HS-5 (cell line): ENCODE measurements around the gene DOK3.

Experiments
- DNase-seq: peaks from one replicate; pipeline ENCODE4 v3.0.0-alpha.2; 2012; ENCODE audit warnings: low read depth

Gene DOK3

DNA sequence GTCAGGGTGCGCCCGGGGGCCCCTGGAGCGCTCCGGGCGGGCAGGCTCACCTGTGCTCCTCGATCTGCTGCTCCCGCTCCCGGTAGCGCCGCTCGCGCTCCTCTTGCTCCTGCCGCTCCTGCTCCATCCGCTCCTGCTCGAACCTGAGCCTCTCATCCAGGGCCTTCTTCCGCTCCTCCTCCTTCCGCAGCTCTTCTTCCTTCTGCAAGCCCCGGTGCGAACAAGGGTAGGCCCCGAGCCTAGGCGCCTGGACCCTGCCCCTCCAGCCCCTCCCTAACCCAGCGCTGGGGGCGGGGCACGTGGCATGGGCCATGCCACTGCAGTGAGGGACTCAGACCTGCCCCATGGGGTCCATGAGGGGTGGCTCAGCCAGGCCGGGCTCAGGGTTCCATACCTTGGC, 42.8 kb downstream of the DOK3 start:
- no peak for DNase-seq

DNA sequence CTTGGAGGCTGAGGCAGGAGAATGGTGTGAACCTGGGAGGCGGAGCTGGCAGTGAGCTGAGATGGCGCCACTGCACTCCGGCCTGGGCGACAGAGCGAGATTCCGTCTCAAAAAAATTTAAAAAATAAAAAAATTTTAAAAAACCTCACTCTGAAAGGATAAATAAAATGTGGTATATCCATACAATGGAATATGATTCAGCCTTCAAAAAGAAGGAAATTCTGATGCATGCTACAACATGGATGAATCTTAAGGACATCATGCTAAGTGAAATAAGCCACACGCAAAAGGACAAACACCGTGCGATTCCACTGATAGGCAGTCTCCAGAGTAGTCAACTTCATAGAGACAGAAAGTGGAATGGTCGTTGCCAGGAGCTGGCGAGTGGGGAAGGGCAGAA, 44.6 kb downstream of the DOK3 start:
- DNase-seq: no peak

DNA sequence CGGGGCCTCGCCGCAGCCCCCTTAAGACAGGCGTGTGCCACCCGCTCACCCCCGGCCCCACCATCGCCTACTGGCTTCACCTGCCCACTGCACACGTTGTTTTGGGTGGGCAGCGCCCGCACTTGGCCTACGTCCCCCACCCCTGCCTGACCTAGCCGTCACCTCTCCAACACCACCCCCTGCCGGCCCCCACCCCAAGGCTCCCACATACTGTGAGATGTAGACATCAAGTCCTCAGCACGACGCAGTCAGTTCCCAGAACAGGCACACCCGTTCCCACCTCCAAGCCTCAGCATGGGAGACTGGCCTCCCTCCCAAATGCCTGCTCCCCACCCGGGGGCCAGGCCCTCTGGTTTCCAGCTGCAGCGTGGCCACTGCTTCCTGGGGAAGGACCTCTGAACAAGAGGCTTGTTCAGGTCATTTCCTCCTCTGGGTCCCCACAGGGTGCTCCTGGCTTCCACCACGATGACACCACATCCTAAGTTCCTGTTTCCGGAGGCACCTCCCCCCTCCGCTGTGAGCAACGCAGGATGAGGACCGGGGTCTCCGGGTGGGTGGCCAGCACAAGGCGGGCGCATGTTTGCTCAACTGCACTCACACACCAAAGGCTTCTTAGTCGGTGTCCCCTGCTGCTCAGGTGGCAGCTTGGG, 47.5 kb downstream of the DOK3 start:
- DNase-seq: no peak

DNA sequence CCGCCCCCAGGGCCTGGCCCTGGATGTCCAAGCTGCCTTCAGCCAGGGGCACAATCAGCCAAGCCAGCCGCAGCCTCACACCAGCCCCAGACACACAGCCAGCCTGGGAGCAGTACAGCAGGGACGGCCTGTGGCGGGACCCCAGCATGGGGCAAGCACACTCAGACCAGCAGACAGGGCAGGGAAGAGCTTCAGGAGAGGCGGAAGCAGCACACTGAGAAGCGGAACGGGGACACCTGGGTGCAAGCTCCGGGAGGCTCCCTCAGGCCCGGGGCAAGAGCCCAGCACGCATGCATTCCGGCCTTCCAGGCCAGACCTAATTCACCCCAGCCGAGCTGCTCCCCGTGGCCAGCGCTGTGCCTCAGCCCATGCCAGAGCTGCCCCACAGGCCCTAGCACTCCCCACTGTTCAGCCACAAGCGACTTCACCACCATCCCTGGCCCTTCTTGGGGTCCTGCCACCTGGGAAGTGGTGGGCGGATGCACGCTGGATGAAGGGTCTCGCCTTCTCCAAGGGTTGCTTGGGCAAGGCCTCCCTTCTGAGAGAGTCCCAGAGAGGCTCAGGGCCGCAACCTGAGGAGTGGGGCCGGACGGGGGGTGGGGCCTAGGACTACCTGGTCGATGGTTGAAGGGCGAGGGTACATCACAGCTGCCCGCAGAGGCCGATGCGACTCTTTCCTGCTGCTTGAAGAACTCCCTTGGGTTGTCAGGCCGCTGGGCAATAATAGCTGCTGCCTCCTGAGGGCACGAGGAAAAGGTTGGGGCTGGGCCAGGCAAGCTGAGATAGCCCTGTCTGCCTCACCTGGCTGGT, 49.6 kb downstream of the DOK3 start:
- no peak for DNase-seq

DNA sequence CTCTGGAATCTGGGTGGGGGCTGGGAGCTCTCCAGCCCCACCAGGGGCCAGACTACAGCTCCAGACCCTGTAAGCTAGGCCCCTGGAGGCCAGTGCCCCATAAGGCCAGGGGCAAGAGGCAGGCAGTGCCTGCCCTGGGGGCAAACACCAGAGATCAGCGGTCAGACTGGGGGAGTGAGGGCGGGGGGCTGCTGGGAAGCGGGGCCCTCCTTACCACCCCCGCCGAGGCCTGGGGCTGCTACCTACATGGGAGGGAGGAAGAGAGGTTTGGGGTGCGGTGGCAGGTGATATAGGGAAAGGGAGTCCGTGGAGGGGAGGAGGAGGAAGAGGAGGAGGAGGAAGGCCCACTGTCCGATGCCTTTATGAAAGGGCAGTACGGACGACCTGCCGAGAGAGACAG, 50.3 kb downstream of the DOK3 start:
- DNase-seq: no peak

DNA sequence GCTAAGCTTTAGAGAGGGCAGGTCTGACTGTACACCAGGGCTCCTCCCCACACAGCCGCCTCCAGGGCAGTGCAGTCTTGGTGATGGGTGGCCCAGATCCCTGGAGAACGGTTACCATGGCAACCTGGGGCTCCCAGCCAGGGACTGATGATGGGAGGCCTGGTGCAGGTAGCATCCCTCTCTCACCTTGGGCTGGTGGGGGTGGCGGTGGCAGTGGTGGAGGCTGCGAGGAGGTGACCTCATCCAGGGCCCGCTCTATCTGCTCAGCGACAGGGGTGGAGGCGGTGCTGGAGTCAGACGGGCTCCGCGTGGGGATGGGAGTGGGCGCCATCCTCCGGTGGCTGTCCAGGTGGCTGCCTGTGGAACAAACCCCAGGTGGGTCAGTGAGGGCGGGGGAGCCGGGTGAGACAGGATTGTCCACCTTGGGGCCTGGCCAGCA, 50.7 kb downstream of the DOK3 start:
- DNase-seq: no peak

DNA sequence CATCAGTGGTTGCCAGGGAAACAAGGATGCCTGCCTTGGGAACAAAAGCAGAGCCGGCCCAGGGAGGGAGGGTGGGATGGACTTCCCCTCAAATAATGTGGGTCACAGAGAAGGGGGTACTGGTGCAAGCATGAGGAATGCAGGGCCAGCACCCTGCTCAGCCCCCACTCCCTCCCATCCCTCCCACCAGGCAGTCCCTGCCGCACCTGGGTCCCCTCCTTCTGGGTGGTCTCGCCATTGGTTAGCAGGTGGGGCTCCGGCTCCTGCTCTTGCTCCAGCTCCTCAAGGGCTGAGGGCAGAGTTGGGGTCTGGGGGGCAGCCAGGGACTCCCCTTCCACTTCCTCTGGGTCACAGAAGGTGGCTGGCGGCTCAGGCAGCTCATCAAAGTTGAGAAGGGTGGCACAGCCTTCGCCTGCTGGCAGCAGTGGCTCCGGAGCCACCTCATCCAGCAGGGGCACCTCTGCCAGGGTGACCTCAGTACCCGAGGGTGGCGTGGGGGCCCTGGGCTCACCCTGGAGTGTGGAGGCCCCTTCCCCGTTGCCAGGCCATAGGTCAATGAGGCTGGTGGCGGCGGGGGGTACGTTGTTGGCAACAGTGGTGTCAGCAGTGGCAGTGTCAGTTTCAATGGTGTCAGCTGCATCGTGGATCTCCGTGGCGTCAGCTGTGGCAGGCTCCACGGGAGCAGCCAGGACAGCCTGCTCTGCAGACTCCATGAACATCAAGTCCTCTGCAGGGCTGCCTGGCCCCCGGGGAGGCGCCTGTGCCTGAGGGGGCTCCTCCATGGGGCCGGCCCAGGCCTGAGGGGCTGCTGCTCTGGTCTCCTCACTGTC, 51.6 kb downstream of the DOK3 start:
- DNase-seq: no peak

DNA sequence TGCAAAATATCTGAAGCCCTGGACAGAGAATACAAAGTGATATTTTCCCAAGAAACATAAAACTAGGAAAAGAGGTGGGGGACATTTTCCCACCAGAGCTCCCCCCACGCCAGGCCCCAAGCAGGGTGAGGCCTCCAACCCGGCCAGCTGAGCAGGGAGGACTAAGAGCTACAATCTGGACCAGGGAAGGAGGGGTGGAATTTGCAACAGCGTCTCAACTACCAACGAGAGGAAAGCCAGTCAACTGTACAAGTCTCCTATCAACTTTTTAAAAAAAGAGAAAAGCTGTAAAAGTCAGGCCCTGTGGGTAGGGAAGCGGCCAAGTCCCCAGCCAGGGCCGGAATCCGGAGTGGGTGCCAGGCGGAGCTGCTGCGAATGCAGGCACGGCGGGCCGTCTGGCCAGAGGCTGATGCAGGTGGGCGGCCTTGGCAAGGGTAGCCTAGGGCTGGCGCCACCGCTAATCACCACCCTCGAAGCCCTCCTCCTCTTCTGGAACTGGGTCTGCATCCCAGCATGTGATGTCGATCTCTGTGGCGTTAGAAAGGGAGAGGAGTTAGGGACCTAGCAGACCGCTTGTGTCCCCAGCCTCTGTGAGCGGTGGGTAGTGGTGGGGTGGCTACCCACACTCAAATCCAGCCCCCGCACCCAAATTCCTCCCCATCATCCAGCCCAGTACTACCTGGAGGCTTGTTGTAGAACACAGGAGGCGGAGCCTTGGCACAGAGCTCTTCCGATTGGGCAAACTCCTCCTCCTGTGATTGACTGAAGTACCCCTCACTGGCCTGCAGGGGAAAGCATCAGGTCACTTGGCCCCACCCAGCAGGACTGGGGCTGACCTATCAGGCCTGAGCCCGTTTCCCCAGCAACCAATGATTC, 52.4 kb downstream of the DOK3 start:
- peak; percentile 82 for DNase-seq

DNA sequence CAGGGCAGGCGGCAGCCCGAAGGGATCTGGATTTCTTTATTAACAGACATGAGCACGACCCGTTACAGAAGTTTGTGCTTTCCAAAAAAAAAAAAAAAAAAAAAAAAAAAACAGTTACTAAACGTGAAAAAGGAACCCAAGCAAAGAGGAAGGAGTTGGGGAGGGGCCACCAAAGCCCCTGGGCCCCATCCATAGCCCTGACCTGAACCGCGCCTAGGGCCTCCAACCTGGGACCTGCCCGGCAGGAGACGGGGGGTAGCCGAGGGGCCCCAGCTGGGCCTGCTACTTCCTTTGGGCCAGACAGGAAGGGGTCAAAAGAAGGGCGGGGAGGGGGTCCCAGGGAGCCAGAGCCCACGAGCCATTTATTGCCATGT, 53.0 kb downstream of the DOK3 start:
- DNase-seq: no peak

DNA sequence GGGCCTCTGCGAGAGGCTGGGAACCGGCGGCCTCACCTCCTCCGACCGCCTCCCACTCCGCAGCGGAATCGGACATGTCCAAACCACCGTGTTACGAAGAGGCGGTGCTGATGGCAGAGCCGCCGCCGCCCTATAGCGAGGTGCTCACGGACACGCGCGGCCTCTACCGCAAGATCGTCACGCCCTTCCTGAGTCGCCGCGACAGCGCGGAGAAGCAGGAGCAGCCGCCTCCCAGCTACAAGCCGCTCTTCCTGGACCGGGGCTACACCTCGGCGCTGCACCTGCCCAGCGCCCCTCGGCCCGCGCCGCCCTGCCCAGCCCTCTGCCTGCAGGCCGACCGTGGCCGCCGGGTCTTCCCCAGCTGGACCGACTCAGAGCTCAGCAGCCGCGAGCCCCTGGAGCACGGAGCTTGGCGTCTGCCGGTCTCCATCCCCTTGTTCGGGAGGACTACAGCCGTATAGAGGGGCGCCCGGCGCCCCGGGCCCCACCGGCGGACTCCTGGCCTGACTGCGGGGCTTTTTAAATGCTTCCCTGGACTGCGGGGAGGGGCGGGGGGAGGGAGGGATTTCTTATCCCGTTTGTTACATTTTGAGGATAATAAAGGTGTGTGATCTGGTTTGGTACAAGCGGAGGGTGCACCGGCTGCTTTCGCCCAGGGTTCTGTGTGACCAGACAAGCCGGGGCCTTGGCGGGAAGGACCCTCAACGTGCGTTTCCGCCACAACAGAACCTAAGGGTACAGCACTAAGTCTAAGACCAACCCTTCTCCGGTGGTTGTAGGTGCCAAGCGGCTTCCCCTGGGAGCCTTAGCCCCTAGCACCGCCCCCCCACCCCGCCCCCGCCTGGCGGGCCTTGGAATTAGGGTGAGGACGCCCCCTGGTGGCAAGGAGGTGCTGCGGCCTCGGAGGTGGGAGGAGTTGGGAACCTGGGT, 53.7 kb downstream of the DOK3 start:
- no peak for DNase-seq

DNA sequence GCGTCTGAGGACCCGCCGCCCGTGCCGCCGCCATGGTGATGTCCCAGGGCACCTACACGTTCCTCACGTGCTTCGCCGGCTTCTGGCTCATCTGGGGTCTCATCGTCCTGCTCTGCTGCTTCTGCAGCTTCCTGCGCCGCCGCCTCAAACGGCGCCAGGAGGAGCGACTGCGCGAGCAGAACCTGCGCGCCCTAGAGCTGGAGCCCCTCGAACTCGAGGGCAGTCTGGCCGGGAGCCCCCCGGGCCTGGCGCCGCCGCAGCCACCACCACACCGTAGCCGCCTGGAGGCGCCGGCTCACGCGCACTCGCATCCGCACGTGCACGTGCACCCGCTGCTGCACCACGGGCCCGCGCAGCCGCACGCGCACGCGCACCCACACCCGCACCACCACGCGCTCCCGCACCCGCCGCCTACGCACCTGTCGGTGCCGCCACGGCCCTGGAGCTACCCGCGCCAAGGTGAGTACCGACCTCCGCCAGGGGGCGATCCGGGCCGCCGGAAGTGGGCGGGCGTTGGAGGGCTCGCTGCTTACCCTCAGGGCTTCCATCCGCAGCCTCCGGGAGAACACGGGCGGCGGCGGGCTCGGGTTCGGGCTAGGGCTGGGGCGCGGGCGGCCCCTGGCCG, 54.5 kb downstream of the DOK3 start:
- no peak for DNase-seq

DNA sequence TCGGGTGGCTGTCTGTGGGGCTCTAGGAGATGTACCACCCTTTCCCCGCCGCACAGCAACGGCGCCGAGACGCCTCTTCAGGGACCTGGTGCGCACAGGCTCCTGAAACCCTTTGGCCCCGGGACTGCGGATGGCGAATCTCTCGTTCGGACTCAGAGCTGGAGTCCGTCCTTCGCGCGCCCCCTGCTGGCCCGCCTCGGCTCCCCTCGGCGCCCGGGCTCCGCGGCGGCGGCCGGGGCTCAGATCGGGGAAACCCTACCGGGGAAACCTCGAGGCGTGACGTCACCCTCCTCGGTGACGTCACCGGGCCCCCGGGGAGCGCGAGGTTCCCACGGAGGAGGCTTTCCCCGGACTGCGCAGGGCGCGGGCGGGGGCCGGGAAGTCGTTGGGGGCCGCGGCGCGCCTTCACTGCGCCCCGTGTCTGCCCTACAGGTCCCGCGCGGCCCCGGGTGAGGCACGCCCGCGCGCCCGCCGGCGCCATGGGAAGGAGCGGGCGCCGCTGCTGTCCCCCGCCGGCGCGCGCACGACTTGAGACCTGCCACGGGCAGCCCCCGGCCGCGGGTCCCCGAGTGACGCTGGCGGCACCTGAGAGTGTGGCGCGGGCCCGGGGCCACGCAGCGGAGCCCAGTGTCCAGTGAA, 55.1 kb downstream of the DOK3 start:
- DNase-seq: peak; percentile 53

DNA sequence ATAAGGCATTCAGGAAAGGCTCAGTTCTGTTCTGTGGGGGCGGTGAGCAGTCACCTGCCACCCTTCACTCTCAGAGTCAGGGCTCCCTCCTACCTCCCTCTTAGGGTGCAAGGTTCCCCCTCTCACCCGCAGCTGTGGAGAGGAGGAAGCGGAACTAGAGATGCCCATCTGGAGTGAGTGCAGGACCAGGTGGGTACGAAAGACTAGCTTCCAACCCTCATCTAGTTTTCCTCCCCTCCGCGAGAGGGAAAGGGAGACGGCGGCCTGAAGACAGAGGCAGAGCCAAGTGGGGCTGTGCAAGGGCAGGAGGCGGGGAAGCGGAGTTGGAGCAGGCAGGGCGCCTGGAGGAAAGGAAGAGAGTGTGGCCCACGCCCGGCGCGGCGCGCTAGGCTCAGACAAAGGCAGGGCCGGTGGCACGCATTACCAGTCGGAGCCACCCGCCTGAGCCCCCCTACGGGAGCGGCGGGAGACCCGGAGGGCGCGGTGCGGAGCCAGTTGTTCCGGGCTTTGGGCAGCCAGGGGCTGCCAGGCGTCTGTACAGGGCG, 55.7 kb downstream of the DOK3 start:
- DNase-seq: no peak

DNA sequence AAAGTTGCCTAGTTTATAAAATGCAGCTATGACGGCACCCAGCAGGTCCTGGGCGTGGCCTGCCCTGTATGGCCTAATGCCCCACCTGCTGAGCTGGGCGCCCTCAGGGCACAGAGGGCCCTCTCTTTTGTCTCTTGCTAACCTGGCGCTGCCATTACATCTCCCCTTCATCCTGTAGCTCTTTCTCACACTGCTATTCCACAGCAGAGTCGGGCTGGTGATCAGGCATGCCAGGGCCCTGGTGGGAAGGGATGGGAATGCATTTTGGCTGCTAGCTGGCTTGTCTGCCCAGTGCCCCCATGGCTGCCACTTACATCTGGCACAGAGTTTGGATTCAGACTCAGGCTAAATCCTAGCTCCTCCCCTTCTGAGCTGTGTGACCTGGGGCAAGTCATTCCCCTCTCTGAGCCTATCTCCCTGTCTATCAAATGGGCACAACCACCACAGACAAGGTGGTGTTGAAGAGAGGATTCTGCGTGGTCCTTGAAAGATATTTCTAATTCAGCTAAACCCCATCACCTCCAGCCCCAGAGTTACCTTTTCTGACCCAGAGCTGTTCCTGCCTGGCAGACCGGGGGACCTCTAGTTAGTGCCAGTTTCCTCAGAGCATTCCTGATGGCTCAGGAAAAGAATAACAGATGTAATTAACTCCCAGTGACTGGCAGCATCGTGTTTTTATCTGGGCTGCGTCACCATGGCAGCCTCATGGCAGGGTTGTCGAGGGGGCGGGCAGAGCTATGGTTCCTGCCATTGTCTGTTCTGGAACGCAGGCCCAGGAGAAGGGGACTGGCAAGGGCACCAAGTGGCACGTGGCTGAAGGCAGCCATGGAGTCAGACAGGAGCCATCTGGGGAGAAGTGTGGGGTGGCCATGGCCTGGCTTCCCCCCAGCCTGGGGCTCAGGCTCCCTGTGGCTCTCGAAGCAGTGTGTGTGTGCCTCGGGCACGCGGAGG, 56.7 kb downstream of the DOK3 start:
- no peak for DNase-seq
